SK-N-SH treated with all-trans-retinoic acid at 6 μM for 48 hours (cell line): ENCODE measurements around the gene MBD3L2.

ENCODE experiments used
- ATAC-seq: fragments of 200-7000 bp; cut with Tn5 transposase; 3 replicates; pipeline ENCODE4 v1.9.1; 2020; ENCODE audit warnings: mild to moderate bottlenecking, moderate library complexity
- ARNTL ChIP-seq: fragments of 450-650 bp; formaldehyde crosslinking; IDR thresholded peaks from 2 replicates; pipeline ENCODE4 v1.5.0; 2020; ENCODE audit warnings: low read depth, mild to moderate bottlenecking, moderate library complexity, borderline replicate concordance
- BACH2 ChIP-seq: fragments of 250-450 bp; sonication (Bioruptor Pico); IDR thresholded peaks from 2 replicates; pipeline ENCODE4 v1.9.0; 2021; ENCODE audit warnings: mild to moderate bottlenecking, borderline replicate concordance
- CREB5 ChIP-seq: fragments of 250-450 bp; sonication (Bioruptor Pico); IDR thresholded peaks from 2 replicates; pipeline ENCODE4 v1.5.1; 2020; ENCODE audit warnings: low read depth, mild to moderate bottlenecking, moderate library complexity
- CSDC2 ChIP-seq: fragments of 250-450 bp; sonication (Bioruptor Pico); IDR thresholded peaks from 2 replicates; pipeline ENCODE4 v1.5.0; 2020; ENCODE audit warnings: mild to moderate bottlenecking, moderate library complexity
- CSRNP3 ChIP-seq: fragments of 250-450 bp; sonication (Bioruptor Pico); IDR thresholded peaks from 2 replicates; pipeline ENCODE4 v1.5.1; 2021; ENCODE audit warnings: mild to moderate bottlenecking, moderate library complexity
- GLIS3 ChIP-seq: fragments of 250-450 bp; sonication (Bioruptor Pico); IDR thresholded peaks from 2 replicates; pipeline ENCODE4 v1.5.0; 2020; ENCODE audit warnings: mild to moderate bottlenecking, moderate library complexity
- ISL1 ChIP-seq: fragments of 250-450 bp; sonication (Bioruptor Pico); IDR thresholded peaks from 2 replicates; pipeline ENCODE4 v2.1.2; 2022; ENCODE audit warnings: mild to moderate bottlenecking, moderate library complexity
- OSR1 ChIP-seq: fragments of 250-450 bp; sonication (Bioruptor Pico); IDR thresholded peaks from 2 replicates; pipeline ENCODE4 v1.8.0; 2022; ENCODE audit warnings: moderate library complexity, mild to moderate bottlenecking, inconsistent platforms
- PATZ1 ChIP-seq: fragments of 250-450 bp; sonication (Bioruptor Pico); IDR thresholded peaks from 2 replicates; pipeline ENCODE4 v1.8.0; 2020; ENCODE audit warnings: mild to moderate bottlenecking, moderate library complexity, borderline replicate concordance
- POU6F1 ChIP-seq: fragments of 250-450 bp; sonication (Bioruptor Pico); IDR thresholded peaks from 2 replicates; pipeline ENCODE4 v1.8.0; 2021; ENCODE audit warnings: low read depth, mild to moderate bottlenecking, moderate library complexity, borderline replicate concordance
- PPARA ChIP-seq: fragments of 250-450 bp; sonication (Bioruptor Pico); IDR thresholded peaks from 2 replicates; pipeline ENCODE4 v1.5.0; 2020; ENCODE audit warnings: mild to moderate bottlenecking, borderline replicate concordance
- RARB ChIP-seq: fragments of 250-450 bp; sonication (Bioruptor Pico); IDR thresholded peaks from 2 replicates; pipeline ENCODE4 v1.8.0; 2021; ENCODE audit warnings: mild to moderate bottlenecking, moderate library complexity
- SNAI2 ChIP-seq: fragments of 250-450 bp; sonication (Bioruptor Pico); IDR thresholded peaks from 2 replicates; pipeline ENCODE4 v1.5.0; 2020; ENCODE audit warnings: mild to moderate bottlenecking, moderate library complexity
- TCF4 ChIP-seq: fragments of 250-450 bp; sonication (Bioruptor Pico); IDR thresholded peaks from 2 replicates; pipeline ENCODE4 v1.8.0; 2021; ENCODE audit warnings: mild to moderate bottlenecking, moderate library complexity, borderline replicate concordance
- TOX ChIP-seq: fragments of 250-450 bp; sonication (Bioruptor Pico); IDR thresholded peaks from 2 replicates; pipeline ENCODE4 v1.8.0; 2021; ENCODE audit warnings: mild to moderate bottlenecking, moderate library complexity, borderline replicate concordance
- TSHZ2 ChIP-seq: fragments of 250-450 bp; sonication (Bioruptor Pico); IDR thresholded peaks from 2 replicates; pipeline ENCODE4 v1.5.0; 2020; ENCODE audit warnings: mild to moderate bottlenecking, moderate library complexity
- ZC3H10 ChIP-seq: fragments of 250-450 bp; sonication (Bioruptor Pico); IDR thresholded peaks from 2 replicates; pipeline ENCODE4 v1.5.1; 2021; ENCODE audit warnings: mild to moderate bottlenecking, moderate library complexity
- ZFP3 ChIP-seq: fragments of 250-450 bp; sonication (Bioruptor Pico); IDR thresholded peaks from 2 replicates; pipeline ENCODE4 v1.5.0; 2020; ENCODE audit warnings: mild to moderate bottlenecking, moderate library complexity
- ZNF565 ChIP-seq: fragments of 450-650 bp; formaldehyde crosslinking; conservative IDR thresholded peaks from 2 replicates; pipeline ENCODE4 v1.5.0; 2020; ENCODE audit warnings: low read depth, mild to moderate bottlenecking, moderate library complexity
- ZNF70 ChIP-seq: fragments of 450-650 bp; formaldehyde crosslinking; IDR thresholded peaks from 2 replicates; pipeline ENCODE4 v1.5.0; 2020; ENCODE audit warnings: mild to moderate bottlenecking, moderate library complexity
- ZNF8 ChIP-seq: fragments of 450-650 bp; formaldehyde crosslinking; IDR thresholded peaks from 2 replicates; pipeline ENCODE4 v1.5.0; 2020; ENCODE audit warnings: mild to moderate bottlenecking, moderate library complexity

The MBD3L2 gene

GRCh38 chr19:7074705-7075282 lies 25.7 kb downstream of the MBD3L2 start:
- no peak for ATAC-seq

GRCh38 chr19:7076151-7076550 lies 27.0 kb downstream of the MBD3L2 start:
- ATAC-seq, result no peak
- no peak for TF ChIP-seq PPARA (CRISPR knock-in tag)
- TF ChIP-seq ARNTL, result no peak
- TF ChIP-seq ISL1 (CRISPR knock-in tag), result no peak
- TF ChIP-seq ZNF565, result no peak
- TF ChIP-seq OSR1, result no peak
- TF ChIP-seq BACH2, result no peak
- no peak for TF ChIP-seq ZNF70
- TF ChIP-seq SNAI2 (CRISPR knock-in tag), result no peak
- TF ChIP-seq POU6F1 (CRISPR knock-in tag), result no peak
- no peak for TF ChIP-seq ZFP3

More at GRCh38 chr19:7074705-7075282, 25.7 kb downstream of the MBD3L2 start:
- no peak for TF ChIP-seq ZC3H10 (CRISPR knock-in tag)
- TF ChIP-seq CSDC2 (CRISPR knock-in tag), result no peak
- no peak for TF ChIP-seq TCF4 (CRISPR knock-in tag)
- no peak for TF ChIP-seq ZNF8
- no peak for TF ChIP-seq RARB (CRISPR knock-in tag)
- TF ChIP-seq ZFP3, result no peak

- ATAC-seq, result no peak
- TF ChIP-seq CSDC2 (CRISPR knock-in tag) (no peak), ISL1 (CRISPR knock-in tag) (no peak), CREB5 (CRISPR knock-in tag) (no peak), TOX (no peak), GLIS3 (CRISPR knock-in tag) (no peak), RARB (CRISPR knock-in tag) (no peak), SNAI2 (CRISPR knock-in tag) (no peak), PATZ1 (CRISPR knock-in tag) (no peak), ZFP3 (no peak), TCF4 (CRISPR knock-in tag) (no peak), TSHZ2 (CRISPR knock-in tag) (no peak), ZNF8 (no peak), POU6F1 (CRISPR knock-in tag) (no peak), ZNF70 (no peak), ZNF565 (no peak), CSRNP3 (CRISPR knock-in tag) (no peak)
Measured at GRCh38 chr19:7078008-7078407, 28.9 kb downstream of the MBD3L2 start.
